Liver (tissue), 9 donors: ENCODE data around the gene HTR5A. TPM values are rescaled to one million over a fixed set of nuclear protein-coding genes. Genes with fewer than 3 reads are reported as not detected.

ENCODE experiments used
- DNase-seq: peaks from one replicate; pipeline ENCODE4 v3.0.0-alpha.2; 2017; ENCODE audit warnings: low spot score
- H3K27ac ChIP-seq, 2 donors: one replicate each; pipeline ENCODE4 v1.7.0; 2013; ENCODE audit warnings: inconsistent platforms in 2 of 2, low read length in 2 of 2, control low read depth in 1 of 2, low read depth in 1 of 2, mild to moderate bottlenecking in 1 of 2
- H3K27me3 ChIP-seq, 4 donors: one replicate each; pipeline versions ENCODE4 v1.6.1 to v1.7.0; 2013; ENCODE audit warnings: low read length in 3 of 4, inconsistent platforms in 1 of 4, mild to moderate bottlenecking in 1 of 4, moderate library complexity in 1 of 4; ENCODE audit not compliant: control insufficient read depth in 4 of 4, insufficient read depth in 4 of 4
- H3K36me3 ChIP-seq, 4 donors: one replicate each; pipeline versions ENCODE4 v1.6.1 to v1.7.0; 2013; ENCODE audit warnings: low read length in 3 of 4, mild to moderate bottlenecking in 3 of 4, low read depth in 1 of 4, moderate library complexity in 1 of 4; ENCODE audit not compliant: control insufficient read depth in 4 of 4, insufficient read depth in 3 of 4
- H3K4me1 ChIP-seq, 4 donors: one replicate each; pipeline versions ENCODE4 v1.6.1 to v1.7.0; 2013; ENCODE audit warnings: low read length in 3 of 4, mild to moderate bottlenecking in 3 of 4, moderate library complexity in 1 of 4; ENCODE audit not compliant: control insufficient read depth in 4 of 4, insufficient read depth in 4 of 4
- H3K4me3 ChIP-seq, 3 donors: one replicate each; pipeline versions ENCODE4 v1.6.1 to v1.7.0; 2013; ENCODE audit warnings: low read length in 3 of 3, control low read depth in 1 of 3, low read depth in 1 of 3, mild to moderate bottlenecking in 1 of 3
- H3K9ac ChIP-seq, 2 donors: one replicate each; pipeline ENCODE4 v1.7.0; 2013; ENCODE audit warnings: low read length in 2 of 2, mild to moderate bottlenecking in 2 of 2, moderate library complexity in 2 of 2, control low read depth in 1 of 2, low read depth in 1 of 2
- H3K9me3 ChIP-seq, 4 donors: one replicate each; pipeline versions ENCODE4 v1.6.1 to v1.7.0; 2013; ENCODE audit warnings: low read length in 3 of 4; ENCODE audit not compliant: control insufficient read depth in 4 of 4
- EGR1 ChIP-seq, 2 donors: IDR thresholded peaks; 2 replicates each; pipeline ENCODE4 v1.6.1; 2016 to 2018; ENCODE audit warnings: antibody characterized with exemption in 2 of 2, low read depth in 2 of 2
- FOXA1 ChIP-seq: IDR thresholded peaks from 2 replicates; pipeline ENCODE4 v1.6.1; 2016; ENCODE audit warnings: antibody characterized with exemption
- FOXA2 ChIP-seq: IDR thresholded peaks from 2 replicates; pipeline ENCODE4 v1.6.1; 2016; ENCODE audit warnings: antibody characterized with exemption
- GABPA ChIP-seq, 2 donors: IDR thresholded peaks in 1 of 2; conservative IDR thresholded peaks in 1 of 2; 2 replicates each; pipeline ENCODE4 v1.6.1; 2016; ENCODE audit warnings: antibody characterized with exemption in 2 of 2, mild to moderate bottlenecking in 1 of 2, moderate library complexity in 1 of 2
- HNF4A ChIP-seq, 2 donors: conservative IDR thresholded peaks; 2 replicates each; pipeline ENCODE4 v1.6.1; 2016; ENCODE audit warnings: antibody characterized with exemption in 2 of 2, mild to moderate bottlenecking in 2 of 2
- HNF4G ChIP-seq: IDR thresholded peaks from 2 replicates; pipeline ENCODE4 v1.6.1; 2016; ENCODE audit warnings: antibody characterized with exemption
- JUND ChIP-seq, 2 donors: IDR thresholded peaks; 2 replicates each; pipeline ENCODE4 v1.6.1; 2016; ENCODE audit warnings: antibody characterized with exemption in 2 of 2
- NR2F2 ChIP-seq: IDR thresholded peaks from 2 replicates; pipeline ENCODE4 v1.6.1; 2016; ENCODE audit warnings: antibody characterized with exemption
- RAD21 ChIP-seq, 2 donors: IDR thresholded peaks; 2 replicates each; pipeline ENCODE4 v1.6.1; 2016; ENCODE audit warnings: antibody characterized with exemption in 2 of 2, mild to moderate bottlenecking in 2 of 2
- RXRA ChIP-seq, 2 donors: IDR thresholded peaks; 2 replicates each; pipeline ENCODE4 v1.6.1; 2017 to 2018; ENCODE audit warnings: antibody characterized with exemption in 2 of 2, mild to moderate bottlenecking in 1 of 2
- SP1 ChIP-seq: IDR thresholded peaks from 2 replicates; pipeline ENCODE4 v1.6.1; 2018; ENCODE audit warnings: antibody characterized with exemption, mild to moderate bottlenecking
- YY1 ChIP-seq: IDR thresholded peaks from 2 replicates; pipeline ENCODE4 v1.6.1; 2016; ENCODE audit warnings: antibody characterized with exemption, mild to moderate bottlenecking
- WGBS: extraction: QIAGEN DNeasy Blood & Tissue Kit; methylation state at CpG from one replicate; pipeline ENCODE4 v1.1.7; 2013; 5-methylcytosine and 5-hydroxymethylcytosine counted together
- polyA plus RNA-seq, 2 donors: library from polyadenylated mRNA; stranded (reverse) in 1 of 2; unstranded in 1 of 2; fragments of 200-250 nt in 1 of 2; fragments of >200 nt in 1 of 2; fragmentation: Nextera tagmentation in 1 of 2; extraction: Ambion mirVana in 1 of 2; gene quantifications; one replicate each; pipeline versions ENCODE4 v1.2.1 to v1.2.3, GENCODE V29; 2013 to 2015
- total RNA-seq, 2 donors: library from RNA; depleted of rRNA; stranded (reverse); fragments of >200 nt; gene quantifications; one replicate each; pipeline ENCODE4 v1.2.3, GENCODE V29; 2014
- TF ChIP-seq, protein P1 (sequence below): fragments of 150-350 bp; IDR thresholded peaks from 2 replicates; pipeline ENCODE4 v1.5.1; 2017; ENCODE audit warnings: improper control_type of control experiment, low read depth, low read length; ENCODE audit not compliant: missing input control
- TF ChIP-seq, protein P2 (sequence below): IDR thresholded peaks from 2 replicates; pipeline ENCODE4 v1.6.1; 2016; ENCODE audit warnings: antibody characterized with exemption
- TF ChIP-seq, protein P3 (sequence below): IDR thresholded peaks from 2 replicates; pipeline ENCODE4 v1.6.1; 2016; ENCODE audit warnings: antibody characterized with exemption
- TF ChIP-seq, protein P4 (sequence below): IDR thresholded peaks from 2 replicates; pipeline ENCODE4 v1.6.1; 2016; ENCODE audit warnings: antibody characterized with exemption
- TF ChIP-seq, protein P5 (sequence below): IDR thresholded peaks from 2 replicates; pipeline ENCODE4 v1.6.1; 2016; ENCODE audit warnings: antibody characterized with exemption, mild to moderate bottlenecking
- donor health status: healthy.
- donor health status: healthy.
- donor health status: healthy.
- donor health status: healthy.
- donor health status: healthy.

The HTR5A gene
- total and polyA plus RNA-seq, 4 donors: not detected

DNA sequence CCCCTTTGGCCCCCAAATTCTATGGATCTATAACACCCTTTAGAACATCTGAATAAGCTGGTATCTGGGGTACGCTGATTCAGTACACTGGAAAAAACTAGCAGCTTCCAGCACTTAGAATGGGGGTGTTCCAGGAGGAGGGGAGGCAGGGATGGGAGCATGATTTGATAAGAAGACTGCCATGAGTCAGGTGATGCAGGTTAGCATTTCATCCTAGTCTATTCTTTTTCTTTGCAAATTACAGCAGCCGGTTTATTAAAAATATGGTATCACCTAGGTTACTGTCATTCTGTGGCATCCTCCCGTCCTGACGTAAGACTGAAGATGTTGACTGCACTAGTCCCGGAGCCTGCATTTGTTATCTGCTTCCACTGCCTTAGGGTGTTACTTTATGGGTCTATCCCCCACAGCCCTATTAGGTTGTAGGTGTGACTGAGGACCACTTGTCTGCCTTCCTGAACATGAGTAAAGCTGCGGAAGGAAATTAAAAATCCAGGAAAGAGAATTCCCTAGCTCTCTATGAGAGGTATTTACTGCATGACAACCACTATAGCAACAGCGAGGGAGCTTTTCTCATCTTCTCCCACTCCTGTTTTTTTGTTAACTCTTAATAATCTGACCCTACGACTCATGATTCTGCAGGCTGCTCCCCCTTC is 1.9 kb downstream of the HTR5A start:
- no peak for TF ChIP-seq FOXA1
- TF ChIP-seq HNF4G: no peak
- TF ChIP-seq HNF4A (conservative IDR thresholded peaks at IDR 0.05): no peak

DNA sequence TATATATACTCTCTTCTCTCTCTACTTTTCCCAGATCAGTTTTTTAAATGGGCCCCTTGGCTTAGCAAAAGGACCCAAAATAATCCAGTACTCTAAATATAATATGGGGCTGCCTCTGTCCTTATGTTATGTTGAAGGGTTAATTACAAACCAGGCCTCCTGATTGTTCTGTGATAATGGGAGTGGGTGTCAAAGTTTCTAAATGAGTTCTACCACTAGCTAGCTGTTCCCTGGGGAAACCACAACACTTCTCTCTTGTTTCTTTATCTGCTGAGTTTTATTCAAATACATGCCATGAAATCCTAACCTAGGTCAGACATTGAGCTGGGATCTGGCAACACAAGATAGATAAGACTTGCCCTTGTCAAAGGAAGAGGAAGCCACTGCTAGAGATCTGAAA is 3.8 kb downstream of the HTR5A start:
- no peaks in the 10 kb centered on the region for H3K4me1 ChIP-seq
- H3K27me3 ChIP-seq: peaks cover 0 to 10% (median 4%) of the 10 kb centered on the region in 4 donors
- H3K9ac ChIP-seq: no peak overlapping the region
- no peak for TF ChIP-seq RXRA (IDR thresholded peaks at IDR 0.05)
- no peak for TF ChIP-seq RAD21 (IDR thresholded peaks at IDR 0.05)
- no peak for TF ChIP-seq HNF4A (conservative IDR thresholded peaks at IDR 0.05)
- TF ChIP-seq HNF4G: no peak
- TF ChIP-seq FOXA1: no peak
- TF ChIP-seq JUND (IDR thresholded peaks at IDR 0.05): no peak
- TF ChIP-seq YY1: no peak
- TF ChIP-seq, protein P1, sequence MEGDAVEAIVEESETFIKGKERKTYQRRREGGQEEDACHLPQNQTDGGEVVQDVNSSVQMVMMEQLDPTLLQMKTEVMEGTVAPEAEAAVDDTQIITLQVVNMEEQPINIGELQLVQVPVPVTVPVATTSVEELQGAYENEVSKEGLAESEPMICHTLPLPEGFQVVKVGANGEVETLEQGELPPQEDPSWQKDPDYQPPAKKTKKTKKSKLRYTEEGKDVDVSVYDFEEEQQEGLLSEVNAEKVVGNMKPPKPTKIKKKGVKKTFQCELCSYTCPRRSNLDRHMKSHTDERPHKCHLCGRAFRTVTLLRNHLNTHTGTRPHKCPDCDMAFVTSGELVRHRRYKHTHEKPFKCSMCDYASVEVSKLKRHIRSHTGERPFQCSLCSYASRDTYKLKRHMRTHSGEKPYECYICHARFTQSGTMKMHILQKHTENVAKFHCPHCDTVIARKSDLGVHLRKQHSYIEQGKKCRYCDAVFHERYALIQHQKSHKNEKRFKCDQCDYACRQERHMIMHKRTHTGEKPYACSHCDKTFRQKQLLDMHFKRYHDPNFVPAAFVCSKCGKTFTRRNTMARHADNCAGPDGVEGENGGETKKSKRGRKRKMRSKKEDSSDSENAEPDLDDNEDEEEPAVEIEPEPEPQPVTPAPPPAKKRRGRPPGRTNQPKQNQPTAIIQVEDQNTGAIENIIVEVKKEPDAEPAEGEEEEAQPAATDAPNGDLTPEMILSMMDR: no peak
- no peak for TF ChIP-seq FOXA2
- H3K36me3 ChIP-seq: no peaks in the 10 kb centered on the region
- no peak for DNase-seq
- no peaks in the 10 kb centered on the region for H3K9me3 ChIP-seq
- no peak overlapping the region for H3K27ac ChIP-seq
- H3K4me3 ChIP-seq: no peak overlapping the region

More for the DNA sequence above, 1.9 kb downstream of the HTR5A start:
- Histone ChIP-seq H3K9ac (no peak overlapping the region), H3K4me3 (no peak overlapping the region), H3K27me3 (peaks cover 0 to 10% (median 4%) of the 10 kb centered on the region in 4 donors), H3K36me3 (no peaks in the 10 kb centered on the region), H3K4me1 (no peaks in the 10 kb centered on the region), H3K27ac (no peak overlapping the region), H3K9me3 (no peaks in the 10 kb centered on the region)
- WGBS: 74% methylated on average over 8 of the region's 8 CpGs
- no peak for DNase-seq

DNA sequence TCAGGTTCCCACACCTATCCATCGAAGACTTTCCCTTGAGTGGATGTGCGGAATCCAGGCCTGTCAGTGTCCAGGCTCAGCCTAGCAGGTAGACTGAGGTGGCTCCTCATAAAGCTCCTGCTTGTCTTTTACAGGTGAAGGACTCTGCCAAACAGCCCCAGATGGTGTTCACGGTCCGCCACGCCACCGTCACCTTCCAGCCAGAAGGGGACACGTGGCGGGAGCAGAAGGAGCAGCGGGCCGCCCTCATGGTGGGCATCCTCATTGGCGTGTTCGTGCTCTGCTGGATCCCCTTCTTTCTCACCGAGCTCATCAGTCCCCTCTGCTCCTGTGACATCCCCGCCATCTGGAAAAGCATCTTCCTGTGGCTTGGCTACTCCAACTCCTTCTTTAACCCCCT is 13.9 kb downstream of the HTR5A start:
- no peaks in the 10 kb centered on the region for H3K9me3 ChIP-seq
- H3K36me3 ChIP-seq: no peaks in the 10 kb centered on the region
- H3K4me1 ChIP-seq: no peaks in the 10 kb centered on the region
- 84% methylated on average over 14 of the region's 14 CpGs for WGBS
- no peak overlapping the region for H3K27ac ChIP-seq
- no peak for TF ChIP-seq HNF4G
- TF ChIP-seq HNF4A (conservative IDR thresholded peaks at IDR 0.05): no peak
- TF ChIP-seq, protein P2, sequence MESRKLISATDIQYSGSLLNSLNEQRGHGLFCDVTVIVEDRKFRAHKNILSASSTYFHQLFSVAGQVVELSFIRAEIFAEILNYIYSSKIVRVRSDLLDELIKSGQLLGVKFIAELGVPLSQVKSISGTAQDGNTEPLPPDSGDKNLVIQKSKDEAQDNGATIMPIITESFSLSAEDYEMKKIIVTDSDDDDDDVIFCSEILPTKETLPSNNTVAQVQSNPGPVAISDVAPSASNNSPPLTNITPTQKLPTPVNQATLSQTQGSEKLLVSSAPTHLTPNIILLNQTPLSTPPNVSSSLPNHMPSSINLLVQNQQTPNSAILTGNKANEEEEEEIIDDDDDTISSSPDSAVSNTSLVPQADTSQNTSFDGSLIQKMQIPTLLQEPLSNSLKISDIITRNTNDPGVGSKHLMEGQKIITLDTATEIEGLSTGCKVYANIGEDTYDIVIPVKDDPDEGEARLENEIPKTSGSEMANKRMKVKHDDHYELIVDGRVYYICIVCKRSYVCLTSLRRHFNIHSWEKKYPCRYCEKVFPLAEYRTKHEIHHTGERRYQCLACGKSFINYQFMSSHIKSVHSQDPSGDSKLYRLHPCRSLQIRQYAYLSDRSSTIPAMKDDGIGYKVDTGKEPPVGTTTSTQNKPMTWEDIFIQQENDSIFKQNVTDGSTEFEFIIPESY: no peak
- TF ChIP-seq, protein P3, sequence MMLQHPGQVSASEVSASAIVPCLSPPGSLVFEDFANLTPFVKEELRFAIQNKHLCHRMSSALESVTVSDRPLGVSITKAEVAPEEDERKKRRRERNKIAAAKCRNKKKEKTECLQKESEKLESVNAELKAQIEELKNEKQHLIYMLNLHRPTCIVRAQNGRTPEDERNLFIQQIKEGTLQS: no peak
- TF ChIP-seq FOXA2: no peak
- TF ChIP-seq SP1: no peak
- TF ChIP-seq, protein P1: no peak
- no peak for TF ChIP-seq GABPA (IDR thresholded peaks at IDR 0.05 in 1 of 2, conservative IDR thresholded peaks at IDR 0.05 in 1 of 2)
- TF ChIP-seq RAD21 (IDR thresholded peaks at IDR 0.05): no peak
- TF ChIP-seq, protein P4, sequence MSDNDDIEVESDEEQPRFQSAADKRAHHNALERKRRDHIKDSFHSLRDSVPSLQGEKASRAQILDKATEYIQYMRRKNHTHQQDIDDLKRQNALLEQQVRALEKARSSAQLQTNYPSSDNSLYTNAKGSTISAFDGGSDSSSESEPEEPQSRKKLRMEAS: no peak
- no peak for TF ChIP-seq JUND (IDR thresholded peaks at IDR 0.05)
- TF ChIP-seq NR2F2: no peak
- no peak for TF ChIP-seq EGR1 (IDR thresholded peaks at IDR 0.05; ENCODE audit: low read depth in 2 of 2)
- TF ChIP-seq, protein P5, sequence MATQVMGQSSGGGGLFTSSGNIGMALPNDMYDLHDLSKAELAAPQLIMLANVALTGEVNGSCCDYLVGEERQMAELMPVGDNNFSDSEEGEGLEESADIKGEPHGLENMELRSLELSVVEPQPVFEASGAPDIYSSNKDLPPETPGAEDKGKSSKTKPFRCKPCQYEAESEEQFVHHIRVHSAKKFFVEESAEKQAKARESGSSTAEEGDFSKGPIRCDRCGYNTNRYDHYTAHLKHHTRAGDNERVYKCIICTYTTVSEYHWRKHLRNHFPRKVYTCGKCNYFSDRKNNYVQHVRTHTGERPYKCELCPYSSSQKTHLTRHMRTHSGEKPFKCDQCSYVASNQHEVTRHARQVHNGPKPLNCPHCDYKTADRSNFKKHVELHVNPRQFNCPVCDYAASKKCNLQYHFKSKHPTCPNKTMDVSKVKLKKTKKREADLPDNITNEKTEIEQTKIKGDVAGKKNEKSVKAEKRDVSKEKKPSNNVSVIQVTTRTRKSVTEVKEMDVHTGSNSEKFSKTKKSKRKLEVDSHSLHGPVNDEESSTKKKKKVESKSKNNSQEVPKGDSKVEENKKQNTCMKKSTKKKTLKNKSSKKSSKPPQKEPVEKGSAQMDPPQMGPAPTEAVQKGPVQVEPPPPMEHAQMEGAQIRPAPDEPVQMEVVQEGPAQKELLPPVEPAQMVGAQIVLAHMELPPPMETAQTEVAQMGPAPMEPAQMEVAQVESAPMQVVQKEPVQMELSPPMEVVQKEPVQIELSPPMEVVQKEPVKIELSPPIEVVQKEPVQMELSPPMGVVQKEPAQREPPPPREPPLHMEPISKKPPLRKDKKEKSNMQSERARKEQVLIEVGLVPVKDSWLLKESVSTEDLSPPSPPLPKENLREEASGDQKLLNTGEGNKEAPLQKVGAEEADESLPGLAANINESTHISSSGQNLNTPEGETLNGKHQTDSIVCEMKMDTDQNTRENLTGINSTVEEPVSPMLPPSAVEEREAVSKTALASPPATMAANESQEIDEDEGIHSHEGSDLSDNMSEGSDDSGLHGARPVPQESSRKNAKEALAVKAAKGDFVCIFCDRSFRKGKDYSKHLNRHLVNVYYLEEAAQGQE: no peak
- H3K4me3 ChIP-seq: no peak overlapping the region
- H3K27me3 ChIP-seq: peaks cover 0 to 2% (median 0%) of the 10 kb centered on the region in 4 donors
- no peak for DNase-seq
- no peak overlapping the region for H3K9ac ChIP-seq
